ENCODE results near the gene UGT1A4.

GRCh38 chr2:233705911-233706506, 12.5 kb upstream of the UGT1A4 start:
- no peak for TF ChIP-seq CTCF (IDR thresholded peaks at IDR 0.05)
- TF ChIP-seq POLR2A (IDR thresholded peaks at IDR 0.05) = no peak
- no peak for TF ChIP-seq EP300 (IDR thresholded peaks at IDR 0.05; ENCODE audit: low read depth)
